Naive thymus-derived CD4-positive, alpha-beta T cell (primary cell): ENCODE measurements around the gene PAX5. TPM values are rescaled to one million over a fixed set of nuclear protein-coding genes. Genes with fewer than 3 reads are reported as not detected.

Experiments
- ATAC-seq: fragments of 150-1000 bp; cut with Tn5 transposase; 2 replicates; pipeline ENCODE4 v1.10.0; 2021; ENCODE audit warnings: mild to moderate bottlenecking, moderate library complexity
- CTCF ChIA-PET: fragments of 350-600 bp; sonication (Branson Sonifier 250); formaldehyde crosslinking; loops from one replicate; lab custom pipeline; 2021; ENCODE audit warnings: antibody characterized with exemption; lab: Charles Lee
- POLR2A ChIA-PET: fragments of 350-600 bp; sonication (Branson Sonifier 250); formaldehyde crosslinking; loops from one replicate; lab custom pipeline; 2021; ENCODE audit warnings: antibody characterized with exemption, inconsistent platforms; lab: Charles Lee
- DNase-seq, 9 donors: peaks; one replicate each; pipeline versions ENCODE4 v3.0.0 to v3.0.0-alpha.2; 2020 to 2022; ENCODE audit warnings: mixed read lengths in 1 of 9
- H3K27ac ChIP-seq: one replicate; pipeline ENCODE4 v1.7.0; 2013; ENCODE audit warnings: mild to moderate bottlenecking, low read depth, low read length, moderate library complexity
- H3K27me3 ChIP-seq, 2 donors: one replicate each; pipeline ENCODE4 v1.7.0; 2013; ENCODE audit warnings: low read length in 2 of 2, mild to moderate bottlenecking in 2 of 2, moderate library complexity in 2 of 2; ENCODE audit not compliant: control insufficient read depth in 2 of 2, insufficient read depth in 2 of 2
- H3K36me3 ChIP-seq, 3 experiments: 1 replicate in 2 of 3; 2 replicates in 1 of 3; pipeline ENCODE4 v1.7.0; 2013; ENCODE audit warnings: low read length in 3 of 3, mild to moderate bottlenecking in 3 of 3, moderate library complexity in 1 of 3; ENCODE audit not compliant: insufficient read depth in 3 of 3, control insufficient read depth in 2 of 3
- H3K4me1 ChIP-seq, 2 donors: one replicate each; pipeline ENCODE4 v1.7.0; 2013; ENCODE audit warnings: low read length in 2 of 2, mild to moderate bottlenecking in 2 of 2, moderate library complexity in 1 of 2; ENCODE audit not compliant: control insufficient read depth in 2 of 2, insufficient read depth in 2 of 2
- H3K4me3 ChIP-seq: 2 replicates; pipeline ENCODE4 v1.7.0; 2013; ENCODE audit warnings: mild to moderate bottlenecking, low read length
- H3K9me3 ChIP-seq, 3 experiments: 1 replicate in 2 of 3; 2 replicates in 1 of 3; pipeline ENCODE4 v1.7.0; 2013; ENCODE audit warnings: low read length in 3 of 3; ENCODE audit not compliant: control insufficient read depth in 2 of 3
- H3K27ac Mint-ChIP-seq, 9 donors: one replicate each; pipeline ENCODE4 v1.8.0; 2020 to 2022; ENCODE audit warnings: mixed read lengths in 9 of 9, mild to moderate bottlenecking in 8 of 9, moderate library complexity in 5 of 9, inconsistent platforms in 2 of 9
- H3K27me3 Mint-ChIP-seq, 5 donors: one replicate each; pipeline ENCODE4 v1.8.0; 2021 to 2022; ENCODE audit warnings: mixed read lengths in 5 of 5, mild to moderate bottlenecking in 1 of 5
- H3K36me3 Mint-ChIP-seq, 5 donors: one replicate each; pipeline ENCODE4 v1.8.0; 2020 to 2022; ENCODE audit warnings: mixed read lengths in 5 of 5, mild to moderate bottlenecking in 3 of 5, inconsistent platforms in 1 of 5
- H3K4me1 Mint-ChIP-seq, 7 donors: one replicate each; pipeline ENCODE4 v1.8.0; 2020 to 2022; ENCODE audit warnings: mixed read lengths in 7 of 7, mild to moderate bottlenecking in 3 of 7, inconsistent platforms in 1 of 7
- H3K4me3 Mint-ChIP-seq, 10 donors: one replicate each; pipeline ENCODE4 v1.8.0; 2020 to 2022; ENCODE audit warnings: mild to moderate bottlenecking in 10 of 10, mixed read lengths in 10 of 10, moderate library complexity in 6 of 10, inconsistent platforms in 2 of 10
- H3K9me3 Mint-ChIP-seq, 11 donors: one replicate each; pipeline ENCODE4 v1.8.0; 2020 to 2022; ENCODE audit warnings: mixed read lengths in 11 of 11, mild to moderate bottlenecking in 4 of 11, inconsistent platforms in 1 of 11, moderate library complexity in 1 of 11
- intact Hi-C, 2 donors: fragments of 100-400 bp; cut with micrococcal nuclease; formaldehyde crosslinking; loops; one replicate each; pipeline ENCODE4 v1.15.1; 2023
- polyA plus RNA-seq, 2 donors: library from polyadenylated mRNA; unstranded; fragments of 300-500 nt; fragmentation: Illumina TruSeq; gene quantifications; one replicate each; pipeline ENCODE4 v1.2.3, GENCODE V29; 2021
- total RNA-seq, 6 experiments: library from RNA in 5 of 6; stranded (reverse) in 5 of 6; gene quantifications; 1 replicate in 5 of 6; 2 replicates in 1 of 6; pipeline ENCODE4 v1.2.3 and lab custom pipeline; 2021 to 2026

PAX5 gene
- total and polyA plus RNA-seq, 7 experiments from 2014 or later = 0.10 to 8.0 (median 0.38) TPM; not detected in 1

DNA sequence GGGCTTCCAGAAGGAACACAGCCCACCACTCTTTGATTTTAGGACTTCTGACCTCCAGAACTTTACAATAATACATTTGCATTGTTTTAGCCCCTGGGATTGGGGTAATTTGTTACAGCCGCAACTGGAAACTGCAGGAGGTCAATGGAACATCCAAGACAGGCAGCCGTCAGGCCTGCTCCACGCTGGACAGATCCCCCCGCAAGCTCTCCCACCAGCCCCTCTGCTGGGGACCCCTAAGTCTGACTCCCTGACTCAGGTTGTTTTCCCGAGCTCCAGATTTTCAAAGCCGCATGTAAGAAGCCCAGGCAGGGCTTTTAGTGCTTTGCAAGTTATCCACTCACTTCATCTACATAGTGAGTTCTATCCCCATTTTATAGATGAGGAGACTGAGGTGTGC is 127.6 kb downstream of the PAX5 start:
- no peak overlapping the region for H3K27ac Mint-ChIP-seq
- H3K27ac ChIP-seq = no peak overlapping the region
- intact Hi-C loops = no loop called here
- H3K27me3 ChIP-seq = peaks cover 0 to 3% of the 10 kb centered on the region in 2 donors
- H3K4me1 ChIP-seq = no peaks in the 10 kb centered on the region
- no peak overlapping the region for H3K4me3 ChIP-seq
- ChIA-PET CTCF (no interaction called here), POLR2A (no interaction called here)
- DNase-seq = no peak
- H3K27me3 Mint-ChIP-seq = peaks cover 21 to 40% (median 35%) of the 10 kb centered on the region in 5 donors
- no peaks in the 10 kb centered on the region for H3K9me3 Mint-ChIP-seq
- no peaks in the 10 kb centered on the region for H3K9me3 ChIP-seq
- no peaks in the 10 kb centered on the region for H3K36me3 Mint-ChIP-seq
- no peak overlapping the region for H3K4me3 Mint-ChIP-seq
- peaks cover 0 to 7% (median 0%) of the 10 kb centered on the region in 7 donors for H3K4me1 Mint-ChIP-seq
- no peak for ATAC-seq
- H3K36me3 ChIP-seq = no peaks in the 10 kb centered on the region

DNA sequence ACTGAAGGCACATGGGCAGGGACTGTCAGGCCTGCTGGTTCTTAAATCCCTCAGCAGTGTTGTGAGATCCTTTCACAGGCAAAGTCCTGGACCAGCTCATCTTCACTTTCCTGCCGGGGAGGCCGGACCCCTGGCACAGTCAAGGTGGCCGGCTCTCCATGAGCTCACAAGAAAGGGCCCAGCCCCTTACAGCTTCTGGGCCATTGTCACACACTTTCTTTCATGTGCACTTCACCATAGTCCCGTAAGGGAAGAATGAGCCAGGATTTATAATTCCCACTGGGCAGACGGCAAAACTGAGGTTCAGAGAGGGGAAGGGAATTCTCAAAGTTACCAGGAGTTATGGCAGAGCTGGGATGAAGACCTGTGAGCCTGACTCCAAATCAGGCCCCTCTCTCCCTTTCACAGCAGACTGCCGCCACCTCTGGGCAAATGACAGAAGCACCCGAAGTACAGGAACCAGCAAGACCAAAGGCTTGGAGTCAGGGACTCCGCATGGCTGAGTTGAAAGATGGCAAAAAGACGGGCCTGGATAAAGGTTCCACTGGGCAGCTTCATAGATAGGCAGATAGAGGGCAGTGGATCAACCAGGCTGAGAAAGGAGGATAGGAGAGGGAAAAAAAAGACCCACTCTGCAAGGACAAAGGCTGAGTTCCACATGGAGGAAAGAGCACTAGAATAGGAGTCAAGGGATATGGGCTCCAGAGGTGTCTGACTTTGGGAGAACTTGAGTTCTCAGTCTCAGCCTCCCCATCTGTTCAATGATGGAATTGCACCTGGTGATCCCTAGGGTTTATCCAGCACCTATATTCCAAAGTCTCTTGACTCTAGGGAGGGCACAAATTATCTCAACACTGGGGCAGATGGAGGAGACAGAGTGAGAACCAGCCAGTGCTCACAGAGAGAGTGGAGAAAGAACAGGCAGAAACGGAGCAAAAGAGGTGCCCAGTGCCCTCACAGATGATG is 128.7 kb downstream of the PAX5 start:
- intact Hi-C loops = no loop called here
- no peak for ATAC-seq
- no peak for DNase-seq
- Histone ChIP-seq H3K36me3 (no peaks in the 10 kb centered on the region), H3K4me1 (no peaks in the 10 kb centered on the region), H3K4me3 (no peak overlapping the region), H3K27ac (no peak overlapping the region), H3K9me3 (no peaks in the 10 kb centered on the region), H3K27me3 (peaks cover 0 to 3% of the 10 kb centered on the region in 2 donors)
- H3K4me1 Mint-ChIP-seq = peaks cover 0 to 7% (median 0%) of the 10 kb centered on the region in 7 donors
- CTCF ChIA-PET = no interaction called here
- no peaks in the 10 kb centered on the region for H3K36me3 Mint-ChIP-seq
- peaks cover 15 to 33% (median 30%) of the 10 kb centered on the region in 5 donors for H3K27me3 Mint-ChIP-seq
- H3K4me3 Mint-ChIP-seq = no peak overlapping the region
- no peaks in the 10 kb centered on the region for H3K9me3 Mint-ChIP-seq
- no peak overlapping the region for H3K27ac Mint-ChIP-seq
- POLR2A ChIA-PET = no interaction called here

GRCh38 chr9:36903541-36904435 is 130.3 kb downstream of the PAX5 start:
- intact Hi-C loops = no loop called here
- ATAC-seq (no peak), DNase-seq (no peak)
- no peaks in the 10 kb centered on the region for H3K9me3 Mint-ChIP-seq
- Histone ChIP-seq H3K27ac (no peak overlapping the region), H3K27me3 (peaks cover 0 to 3% of the 10 kb centered on the region in 2 donors), H3K36me3 (no peaks in the 10 kb centered on the region), H3K4me3 (no peak overlapping the region), H3K4me1 (no peaks in the 10 kb centered on the region), H3K9me3 (no peaks in the 10 kb centered on the region)
- CTCF ChIA-PET = interaction anchor here (0.6 kb wide), 1 partner anchor 9 kb away, joined by 3 read pairs; no protein-coding TSS in a partner anchor
- peaks cover 16 to 28% (median 26%) of the 10 kb centered on the region in 5 donors for H3K27me3 Mint-ChIP-seq
- POLR2A ChIA-PET = no interaction called here
- no peak overlapping the region for H3K4me3 Mint-ChIP-seq
- H3K27ac Mint-ChIP-seq = peak overlapping the region in 1 of 9 donors; percentile 1
- H3K36me3 Mint-ChIP-seq = no peaks in the 10 kb centered on the region
- H3K4me1 Mint-ChIP-seq = peaks cover 0 to 7% (median 0%) of the 10 kb centered on the region in 7 donors

GRCh38 chr9:36902861-36903524 is 131.1 kb downstream of the PAX5 start:
- intact Hi-C loops = no loop called here
- peaks cover 0 to 7% (median 0%) of the 10 kb centered on the region in 7 donors for H3K4me1 Mint-ChIP-seq
- ChIA-PET POLR2A (no interaction called here), CTCF (no interaction called here)
- no peaks in the 10 kb centered on the region for H3K36me3 ChIP-seq
- H3K4me3 ChIP-seq = no peak overlapping the region
- H3K36me3 Mint-ChIP-seq = no peaks in the 10 kb centered on the region
- peaks cover 16 to 26% (median 23%) of the 10 kb centered on the region in 5 donors for H3K27me3 Mint-ChIP-seq
- no peaks in the 10 kb centered on the region for H3K9me3 ChIP-seq
- H3K4me3 Mint-ChIP-seq = no peak overlapping the region
- no peaks in the 10 kb centered on the region for H3K4me1 ChIP-seq
- H3K27me3 ChIP-seq = peaks cover 0 to 3% of the 10 kb centered on the region in 2 donors
- ATAC-seq (no peak), DNase-seq (no peak)
- H3K27ac ChIP-seq = no peak overlapping the region
- no peak overlapping the region for H3K27ac Mint-ChIP-seq
- no peaks in the 10 kb centered on the region for H3K9me3 Mint-ChIP-seq

DNA sequence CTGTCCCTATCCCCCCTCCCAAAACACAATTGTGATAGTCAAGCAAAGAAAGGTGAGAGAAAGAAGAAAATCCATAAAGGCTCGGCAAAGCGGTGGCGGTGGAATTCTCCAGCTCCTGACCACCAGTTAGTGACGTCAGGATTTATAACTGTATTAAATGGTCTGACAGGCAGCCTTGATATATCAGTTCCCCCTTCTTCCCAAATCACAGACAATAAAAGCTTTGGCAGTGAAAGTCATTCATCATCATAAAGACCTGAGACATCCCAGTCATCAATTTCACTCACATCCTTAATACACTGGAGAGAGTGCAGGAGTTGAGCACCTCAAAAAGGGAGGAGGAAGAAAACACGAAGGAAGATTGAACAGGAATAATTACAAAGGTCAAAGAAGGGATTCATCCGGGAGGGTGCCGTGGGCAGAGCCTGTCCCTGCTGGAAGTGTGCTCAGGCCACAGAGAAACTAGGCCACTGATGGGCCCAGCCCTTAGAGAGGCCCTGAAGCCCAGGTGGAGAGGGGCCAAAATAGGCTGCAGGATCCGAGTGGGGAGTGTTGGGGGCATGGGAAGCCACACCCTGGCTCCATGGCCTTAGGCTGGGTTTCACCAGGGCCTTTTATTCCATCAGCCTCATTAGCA is 131.9 kb downstream of the PAX5 start:
- H3K27me3 Mint-ChIP-seq = peaks cover 10 to 23% (median 17%) of the 10 kb centered on the region in 5 donors
- no peak overlapping the region for H3K4me3 ChIP-seq
- H3K27ac ChIP-seq = no peak overlapping the region
- DNase-seq (no peak), ATAC-seq (no peak)
- H3K4me1 ChIP-seq = no peaks in the 10 kb centered on the region
- no peaks in the 10 kb centered on the region for H3K9me3 ChIP-seq
- H3K27ac Mint-ChIP-seq = no peak overlapping the region
- no peaks in the 10 kb centered on the region for H3K36me3 ChIP-seq
- H3K27me3 ChIP-seq = no peaks in the 10 kb centered on the region
- H3K4me3 Mint-ChIP-seq = no peak overlapping the region
- H3K4me1 Mint-ChIP-seq = peaks cover 0 to 7% (median 0%) of the 10 kb centered on the region in 7 donors
- ChIA-PET POLR2A (interaction anchor here (0.7 kb wide), 1 partner anchor 142 kb away, joined by 4 read pairs; no protein-coding TSS in a partner anchor), CTCF (no interaction called here)
- H3K36me3 Mint-ChIP-seq = no peaks in the 10 kb centered on the region
- intact Hi-C loops = no loop called here
- H3K9me3 Mint-ChIP-seq = no peaks in the 10 kb centered on the region

- ChIA-PET CTCF (no interaction called here), POLR2A (interaction anchor here (0.7 kb wide), 1 partner anchor 143 kb away, joined by 4 read pairs; no protein-coding TSS in a partner anchor)
- no peak for ATAC-seq
- no peak for DNase-seq
- intact Hi-C loops = no loop called here
- Mint-ChIP-seq H3K4me1 (peaks cover 0 to 7% (median 0%) of the 10 kb centered on the region in 7 donors), H3K4me3 (no peak overlapping the region), H3K27ac (no peak overlapping the region), H3K9me3 (no peaks in the 10 kb centered on the region), H3K36me3 (no peaks in the 10 kb centered on the region), H3K27me3 (peaks cover 6 to 23% (median 17%) of the 10 kb centered on the region in 5 donors)
- Histone ChIP-seq H3K36me3 (no peaks in the 10 kb centered on the region), H3K4me1 (no peaks in the 10 kb centered on the region), H3K4me3 (no peak overlapping the region), H3K9me3 (no peaks in the 10 kb centered on the region), H3K27me3 (no peaks in the 10 kb centered on the region), H3K27ac (no peak overlapping the region)
Measured at GRCh38 chr9:36901528-36901927, 132.5 kb downstream of the PAX5 start.
